NCI-H2171 (cell line): ENCODE data around the gene DIS3.
"Not testable (repeated sequence)": the region's sequence is repeated elsewhere in the genome, so short reads cannot be mapped to it uniquely, and the experiment has no call there.

Experiments used
- DNase-seq: peaks from one replicate; lab custom pipeline; 2025; lab: John Stamatoyannopoulos, UW

DIS3 gene

GRCh38 chr13:72751220-72751619 lies 30.5 kb downstream of the DIS3 start:
- no peak for DNase-seq

- no peak for DNase-seq
Measured at GRCh38 chr13:72745260-72745659, 36.4 kb downstream of the DIS3 start.

GRCh38 chr13:72740015-72740414 lies 41.7 kb downstream of the DIS3 start:
- DNase-seq: no peak

GRCh38 chr13:72737033-72737432 lies 44.7 kb downstream of the DIS3 start:
- DNase-seq: no peak

- DNase-seq: no peak
Measured at GRCh38 chr13:72728290-72728605, 53.5 kb downstream of the DIS3 start.

GRCh38 chr13:72727417-72728289 lies 54.0 kb downstream of the DIS3 start, which contains the start of the genes BORA and MZT1:
Gene BORA (plus strand): TSS chr13:72727923. CDS start chr13:72728941, 1,018 bp downstream.
Gene MZT1 (minus strand): TSS chr13:72727629. CDS start chr13:72727602, 27 bp downstream.
- DNase-seq: peak; percentile 97

- peak; percentile 55 for DNase-seq
Measured at GRCh38 chr13:72726726-72727416, 54.8 kb downstream of the DIS3 start.

GRCh38 chr13:72726185-72726584 lies 55.5 kb downstream of the DIS3 start:
- DNase-seq: not testable (repeated sequence)

GRCh38 chr13:72716776-72717175 lies 64.9 kb downstream of the DIS3 start:
- DNase-seq: no peak
